GM19035 (cell line): Measurements from ENCODE around the gene AGBL4.

Source experiments
- ATAC-seq: cut with Tn5 transposase; IDR thresholded peaks from one replicate; pipeline ENCODE4 v1.9.1; 2021; ENCODE audit not compliant: unreplicated experiment

The AGBL4 gene

GRCh38 chr1:49723662-49724061, 300.1 kb downstream of the AGBL4 start:
- no peak for ATAC-seq

- ATAC-seq: no peak
Measured at GRCh38 chr1:49694251-49694827, 329.4 kb downstream of the AGBL4 start.

- no peak for ATAC-seq
Measured at GRCh38 chr1:49686107-49686506, 337.6 kb downstream of the AGBL4 start.

- no peak for ATAC-seq
Measured at GRCh38 chr1:49677706-49678105, 346.0 kb downstream of the AGBL4 start.

GRCh38 chr1:49651136-49651535, 372.6 kb downstream of the AGBL4 start:
- no peak for ATAC-seq

- ATAC-seq: no peak
Measured at GRCh38 chr1:49630156-49630555, 393.6 kb downstream of the AGBL4 start.

GRCh38 chr1:49627781-49628180, 396.0 kb downstream of the AGBL4 start:
- ATAC-seq: no peak

- ATAC-seq: no peak
Measured at GRCh38 chr1:49626472-49626871, 397.3 kb downstream of the AGBL4 start.

GRCh38 chr1:49622877-49623276, 400.9 kb downstream of the AGBL4 start:
- no peak for ATAC-seq

GRCh38 chr1:49606082-49606481, 417.7 kb downstream of the AGBL4 start:
- no peak for ATAC-seq

GRCh38 chr1:49597436-49597835, 426.3 kb downstream of the AGBL4 start:
- no peak for ATAC-seq

GRCh38 chr1:49576327-49576901, 447.3 kb downstream of the AGBL4 start:
- ATAC-seq: no peak

- ATAC-seq: no peak
Measured at GRCh38 chr1:49556676-49557234, 467.0 kb downstream of the AGBL4 start.

GRCh38 chr1:49552101-49552500, 471.7 kb downstream of the AGBL4 start:
- ATAC-seq: no peak

GRCh38 chr1:49544615-49545014, 479.1 kb downstream of the AGBL4 start:
- no peak for ATAC-seq

GRCh38 chr1:49541096-49541752, 482.5 kb downstream of the AGBL4 start:
- ATAC-seq: no peak

- no peak for ATAC-seq
Measured at GRCh38 chr1:49527606-49528305, 496.0 kb downstream of the AGBL4 start.

- ATAC-seq: no peak
Measured at GRCh38 chr1:49526672-49527071, 497.1 kb downstream of the AGBL4 start.

- ATAC-seq: no peak
Measured at GRCh38 chr1:49523764-49524163, 500.0 kb downstream of the AGBL4 start.

- ATAC-seq: no peak
Measured at GRCh38 chr1:49466961-49467360, 556.8 kb downstream of the AGBL4 start.

GRCh38 chr1:49465486-49466185, 558.1 kb downstream of the AGBL4 start:
- no peak for ATAC-seq
